Neural crest cell (in vitro differentiated cells): ENCODE results near the gene ZNF79. TPM values are rescaled to one million over a fixed set of nuclear protein-coding genes. Genes with fewer than 3 reads are reported as not detected.

Source experiments
- DNase-seq: peaks from one replicate; pipeline ENCODE4 v3.0.0; 2021; ENCODE audit warnings: low read depth, mixed read lengths, low spot score
- H3K27ac Mint-ChIP-seq: one replicate; pipeline ENCODE4 v1.8.0; 2021; ENCODE audit warnings: mild to moderate bottlenecking, mixed read lengths; ENCODE audit not compliant: unreplicated experiment
- H3K27me3 Mint-ChIP-seq: 2 replicates; pipeline ENCODE4 v1.8.0; 2021; ENCODE audit warnings: low read depth, mild to moderate bottlenecking, mixed read lengths
- H3K36me3 Mint-ChIP-seq: 2 replicates; pipeline ENCODE4 v1.8.0; 2021; ENCODE audit warnings: low read depth, mild to moderate bottlenecking, mixed read lengths
- H3K4me1 Mint-ChIP-seq: 2 replicates; pipeline ENCODE4 v1.8.0; 2021; ENCODE audit warnings: mixed read lengths
- H3K4me3 Mint-ChIP-seq: one replicate; pipeline ENCODE4 v1.8.0; 2021; ENCODE audit warnings: mild to moderate bottlenecking, mixed read lengths
- H3K9me3 Mint-ChIP-seq: 2 replicates; pipeline ENCODE4 v1.8.0; 2021; ENCODE audit warnings: mixed read lengths
- total RNA-seq: library from RNA; stranded (reverse); gene quantifications from 2 replicates; pipeline ENCODE4 v1.2.1, GENCODE V29; 2021
- TF ChIP-seq, protein P1 (sequence below): fragments of 200-600 bp; sonication (generic); conservative IDR thresholded peaks from 2 replicates; pipeline ENCODE4 v1.5.0; 2021; ENCODE audit warnings: antibody characterized with exemption, mild to moderate bottlenecking

Gene ZNF79
- total RNA-seq, 1 donor from 2014 or later: 13.2 TPM

DNA sequence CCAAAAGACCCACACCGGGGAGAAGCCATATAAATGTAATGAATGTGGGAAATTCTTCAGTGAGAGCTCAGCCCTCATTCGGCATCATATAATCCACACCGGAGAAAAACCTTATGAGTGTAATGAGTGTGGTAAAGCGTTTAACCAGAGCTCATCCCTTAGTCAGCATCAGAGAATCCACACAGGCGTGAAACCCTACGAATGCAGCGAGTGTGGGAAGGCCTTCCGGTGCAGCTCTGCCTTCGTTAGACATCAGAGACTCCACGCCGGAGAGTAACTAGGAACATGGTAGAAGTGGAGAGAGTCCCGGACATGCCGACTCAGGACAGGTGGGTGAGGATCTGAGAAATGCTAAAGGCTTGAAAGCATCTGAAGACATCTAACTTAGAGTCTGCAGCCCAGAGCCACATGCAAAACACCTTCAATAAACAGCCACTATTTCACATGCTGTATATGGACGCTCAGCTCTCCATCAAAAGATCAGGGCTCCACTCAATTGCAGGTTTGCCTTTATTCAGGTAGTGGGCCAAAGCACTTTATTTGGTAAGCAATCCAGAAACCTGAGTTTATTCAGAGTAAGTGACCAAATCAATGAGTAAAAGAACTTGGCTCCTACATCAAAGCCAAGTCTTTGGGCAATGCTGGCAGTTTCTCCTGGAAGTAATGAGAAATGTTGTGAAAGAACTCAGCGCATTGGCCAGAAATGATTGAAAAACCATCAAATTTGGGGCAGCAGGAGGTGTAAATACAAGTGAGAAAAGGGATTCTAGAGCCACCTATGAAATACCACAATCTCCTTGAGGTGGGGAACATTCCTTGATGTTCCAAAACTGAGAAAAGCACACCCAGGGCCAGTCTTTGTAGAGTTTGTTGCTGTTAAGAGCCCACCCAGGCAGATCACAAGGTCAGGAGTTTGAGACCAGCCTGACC, 21.0 kb downstream of the ZNF79 start:
- Mint-ChIP-seq H3K36me3 (peaks cover 80% of the 10 kb centered on the region), H3K4me3 (peak overlapping the region; percentile 68), H3K27me3 (no peaks in the 10 kb centered on the region), H3K27ac (no peak overlapping the region), H3K4me1 (peaks cover 28% of the 10 kb centered on the region), H3K9me3 (peaks cover 5% of the 10 kb centered on the region)
- no peak for DNase-seq
- TF ChIP-seq, protein P1, sequence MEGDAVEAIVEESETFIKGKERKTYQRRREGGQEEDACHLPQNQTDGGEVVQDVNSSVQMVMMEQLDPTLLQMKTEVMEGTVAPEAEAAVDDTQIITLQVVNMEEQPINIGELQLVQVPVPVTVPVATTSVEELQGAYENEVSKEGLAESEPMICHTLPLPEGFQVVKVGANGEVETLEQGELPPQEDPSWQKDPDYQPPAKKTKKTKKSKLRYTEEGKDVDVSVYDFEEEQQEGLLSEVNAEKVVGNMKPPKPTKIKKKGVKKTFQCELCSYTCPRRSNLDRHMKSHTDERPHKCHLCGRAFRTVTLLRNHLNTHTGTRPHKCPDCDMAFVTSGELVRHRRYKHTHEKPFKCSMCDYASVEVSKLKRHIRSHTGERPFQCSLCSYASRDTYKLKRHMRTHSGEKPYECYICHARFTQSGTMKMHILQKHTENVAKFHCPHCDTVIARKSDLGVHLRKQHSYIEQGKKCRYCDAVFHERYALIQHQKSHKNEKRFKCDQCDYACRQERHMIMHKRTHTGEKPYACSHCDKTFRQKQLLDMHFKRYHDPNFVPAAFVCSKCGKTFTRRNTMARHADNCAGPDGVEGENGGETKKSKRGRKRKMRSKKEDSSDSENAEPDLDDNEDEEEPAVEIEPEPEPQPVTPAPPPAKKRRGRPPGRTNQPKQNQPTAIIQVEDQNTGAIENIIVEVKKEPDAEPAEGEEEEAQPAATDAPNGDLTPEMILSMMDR: no peak

DNA sequence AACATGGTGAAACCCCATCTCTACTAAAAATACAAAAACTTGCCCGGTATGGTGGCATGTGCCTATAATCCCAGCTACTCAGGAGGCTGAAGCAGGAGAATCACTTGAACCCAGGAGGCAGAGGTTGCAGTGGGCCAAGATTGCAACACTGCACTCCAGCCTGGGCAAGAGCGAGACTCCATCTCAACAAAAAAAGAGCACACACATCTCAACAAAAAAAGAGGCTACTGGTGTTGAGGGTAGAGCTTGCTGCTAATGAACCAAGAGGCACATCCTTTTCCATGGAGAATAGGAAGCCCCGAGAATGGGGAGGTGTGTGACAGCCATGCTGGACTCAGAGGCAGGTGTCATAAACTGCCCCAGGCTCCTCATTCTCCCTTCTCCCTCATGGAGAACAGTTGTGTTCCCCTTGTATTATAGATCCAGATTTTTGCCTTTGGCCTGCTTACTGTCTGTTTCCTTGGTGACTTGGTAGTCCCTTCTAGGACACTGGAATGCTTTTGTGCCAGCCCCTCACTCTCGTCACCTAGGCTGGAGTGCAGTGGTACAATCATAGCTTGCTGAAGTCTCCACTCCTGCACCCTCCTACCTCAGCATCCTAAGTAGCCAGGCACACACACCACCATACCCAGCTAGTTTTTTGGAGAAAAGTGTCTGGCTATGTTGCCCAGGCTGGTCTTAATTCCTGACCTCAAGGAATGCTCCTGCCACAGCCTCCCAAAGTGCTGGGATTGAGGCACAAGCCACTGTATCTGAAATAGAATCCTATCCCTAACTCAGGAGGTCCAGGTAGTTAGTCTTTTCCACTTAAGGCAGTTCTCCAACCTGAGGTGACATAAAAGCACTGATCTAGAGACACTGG, 21.9 kb downstream of the ZNF79 start:
- DNase-seq: no peak
- Mint-ChIP-seq H3K36me3 (peaks cover 78% of the 10 kb centered on the region), H3K27me3 (peaks cover under 1% of the 10 kb centered on the region), H3K27ac (no peak overlapping the region), H3K9me3 (peaks cover 5% of the 10 kb centered on the region), H3K4me1 (peaks cover 33% of the 10 kb centered on the region), H3K4me3 (peak overlapping the region; percentile 68)
- TF ChIP-seq, protein P1: no peak

DNA sequence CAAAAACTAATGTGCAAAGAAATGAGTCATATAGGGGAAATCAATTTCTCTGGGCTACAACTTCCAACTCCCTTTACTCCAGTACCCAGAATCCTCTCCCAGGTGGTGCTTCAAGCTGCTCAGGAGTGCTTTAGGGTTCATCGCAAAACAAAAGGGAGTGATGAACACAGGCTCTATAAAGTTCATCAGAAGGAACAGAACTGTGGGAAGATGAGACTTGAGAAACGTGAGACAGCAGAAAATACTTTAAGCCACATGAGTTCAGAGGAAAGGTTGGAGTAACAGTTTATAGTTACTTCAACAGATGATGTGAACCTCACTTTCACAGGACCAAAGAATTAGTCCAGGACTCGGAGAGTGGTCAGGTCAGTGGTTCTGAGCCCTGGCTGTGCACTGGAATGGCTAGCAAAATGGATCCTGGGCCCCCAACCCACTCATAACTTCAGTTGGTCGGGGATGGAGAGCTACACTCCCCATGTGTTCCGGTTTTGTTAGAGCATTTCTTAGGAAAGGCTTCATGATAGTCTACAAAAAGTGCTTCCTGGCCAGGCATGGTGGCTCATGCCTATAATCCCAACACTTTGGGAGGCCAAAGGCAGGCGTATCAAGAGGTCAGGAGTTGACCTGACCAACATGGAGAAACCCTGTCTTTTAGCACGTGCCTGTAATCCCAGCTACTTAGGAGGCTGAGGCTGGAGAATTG, 22.7 kb downstream of the ZNF79 start:
- no peak overlapping the region for H3K27ac Mint-ChIP-seq
- H3K9me3 Mint-ChIP-seq: peaks cover 5% of the 10 kb centered on the region
- peaks cover 40% of the 10 kb centered on the region for H3K4me1 Mint-ChIP-seq
- H3K27me3 Mint-ChIP-seq: peaks cover 2% of the 10 kb centered on the region
- TF ChIP-seq, protein P1: no peak
- no peak for DNase-seq
- peaks cover 78% of the 10 kb centered on the region for H3K36me3 Mint-ChIP-seq
- H3K4me3 Mint-ChIP-seq: peak overlapping the region; percentile 99

DNA sequence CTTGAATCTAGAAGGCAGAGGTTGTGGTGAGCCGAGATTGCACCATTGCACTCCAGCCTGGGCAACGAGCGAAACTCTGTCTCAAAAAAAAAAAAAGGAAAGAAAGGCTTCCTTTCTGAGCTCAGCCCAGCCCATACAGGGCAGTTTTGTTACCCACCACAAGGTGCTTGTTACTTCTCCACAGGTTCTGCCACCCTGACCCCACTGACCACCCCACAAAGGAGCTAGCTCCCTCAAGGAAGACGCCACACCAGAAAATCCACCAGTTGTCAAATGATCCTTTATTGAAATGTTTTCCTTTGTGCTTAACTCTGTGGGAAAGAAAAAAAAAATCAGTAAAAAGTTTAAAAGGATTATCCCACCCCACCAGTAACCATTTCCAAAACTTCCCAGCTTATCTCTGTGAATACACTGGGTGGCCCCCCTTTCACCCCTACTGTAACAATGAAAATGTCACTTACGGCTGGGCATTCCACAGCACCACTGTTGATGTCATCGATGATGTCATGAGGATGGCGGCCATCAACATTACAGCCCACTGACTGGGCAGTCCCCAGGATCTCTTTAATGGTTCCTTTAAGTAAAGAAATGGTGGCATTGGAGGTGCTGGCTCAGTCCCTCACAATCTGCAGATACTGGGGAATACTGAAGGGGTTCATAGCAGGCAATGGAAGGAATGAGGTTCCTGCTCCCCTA, 23.4 kb downstream of the ZNF79 start:
- TF ChIP-seq, protein P1: no peak
- Mint-ChIP-seq H3K27ac (peak overlapping the region; percentile 35), H3K4me3 (peak overlapping the region; percentile 99), H3K27me3 (peaks cover 2% of the 10 kb centered on the region), H3K36me3 (peaks cover 72% of the 10 kb centered on the region), H3K4me1 (peaks cover 46% of the 10 kb centered on the region), H3K9me3 (peaks cover 5% of the 10 kb centered on the region)
- DNase-seq: no peak
